HepG2 (cell line): ENCODE measurements around the gene ADH1C. TPM values are rescaled to one million over a fixed set of nuclear protein-coding genes. Genes with fewer than 3 reads are reported as not detected.

Source experiments
- ATAC-seq: fragments of 200-7000 bp; cut with Tn5 transposase; 3 replicates; pipeline ENCODE4 v1.9.1; 2020; ENCODE audit warnings: mild to moderate bottlenecking, moderate library complexity
- BruUV-seq: library from RNA; stranded (reverse); fragments of 400-500 nt; replicated peaks from 2 replicates; lab custom pipeline; 2021; lab: Mats Ljungman, UMichigan
- CTCF ChIA-PET: fragments of 300-600 bp; formaldehyde crosslinking; extraction: SDS; loops from one replicate; lab custom pipeline; 2021; ENCODE audit warnings: low total read pairs, inconsistent platforms, low intra/inter-chr PET ratio; lab: Yijun Ruan, JAX
- POLR2A ChIA-PET: fragments of 350-600 bp; sonication (Branson Sonifier 250); formaldehyde crosslinking; loops from one replicate; lab custom pipeline; 2020; ENCODE audit warnings: antibody characterized with exemption, inconsistent platforms; lab: Yijun Ruan, JAX
- DNase-seq: peaks from one replicate; pipeline ENCODE4 v3.0.0-alpha.2; 2015; ENCODE audit warnings: low spot score
- FAIRE-seq: peaks from 3 replicates; lab custom pipeline; 2011; peaks lifted over from hg19 to GRCh38; lab: Jason Lieb, UNC
- H2AFZ ChIP-seq: one replicate; pipeline ENCODE4 v1.6.1; 2011; ENCODE audit warnings: low read length, inconsistent platforms
- H3K27ac ChIP-seq: fragments of 300-600 bp; 3 replicates; pipeline ENCODE4 v1.8.0; 2011; ENCODE audit warnings: mixed run types, mild to moderate bottlenecking, mixed read lengths, low read length, inconsistent platforms; ENCODE audit not compliant: insufficient read depth; ENCODE audit errors: extremely low read length
- H3K27me3 ChIP-seq, 2 experiments: fragments of 200-600 bp in 1 of 2; 2 replicates in 1 of 2; 3 replicates in 1 of 2; pipeline versions ENCODE4 v1.6.0 to v1.8.0; 2011; ENCODE audit warnings: low read length in 2 of 2, mild to moderate bottlenecking in 2 of 2, moderate library complexity in 2 of 2, inconsistent platforms in 1 of 2; ENCODE audit not compliant: insufficient read depth in 2 of 2, control insufficient read depth in 1 of 2
- H3K36me3 ChIP-seq, 2 experiments: fragments of 200-600 bp in 1 of 2; replicated peaks in 1 of 2; 2 replicates in 1 of 2; 3 replicates in 1 of 2; pipeline versions ENCODE4 v1.5.1 to v1.8.0; 2011; ENCODE audit warnings: low read length in 2 of 2, inconsistent platforms in 1 of 2; ENCODE audit not compliant: insufficient read depth in 2 of 2, control insufficient read depth in 1 of 2
- H3K4me1 ChIP-seq: 2 replicates; pipeline ENCODE4 v1.5.1; 2012; ENCODE audit warnings: low read length, inconsistent platforms; ENCODE audit not compliant: insufficient read depth
- H3K4me2 ChIP-seq: 2 replicates; pipeline ENCODE4 v1.6.0; 2011; ENCODE audit warnings: low read depth, low read length, inconsistent platforms
- H3K4me3 ChIP-seq, 3 experiments: fragments of 200-600 bp in 1 of 3; sonication (generic), shearing (Covaris generic) in 1 of 3; replicated peaks in 1 of 3; 2 replicates each; pipeline ENCODE4 v1.5.1; 2011 to 2016; ENCODE audit warnings: low read length in 3 of 3, inconsistent platforms in 2 of 3, low read depth in 2 of 3, mild to moderate bottlenecking in 2 of 3, control low read depth in 1 of 3, mixed read lengths in 1 of 3; ENCODE audit not compliant: insufficient read depth in 1 of 3
- H3K79me2 ChIP-seq: one replicate; pipeline ENCODE4 v1.6.1; 2011; ENCODE audit warnings: low read length, inconsistent platforms; ENCODE audit not compliant: insufficient read depth
- H3K9ac ChIP-seq: 2 replicates; pipeline ENCODE4 v1.6.0; 2011; ENCODE audit warnings: mild to moderate bottlenecking, low read depth, low read length, inconsistent platforms; ENCODE audit not compliant: insufficient read depth
- H3K9me3 ChIP-seq: 2 replicates; pipeline ENCODE4 v1.5.1; 2012; ENCODE audit warnings: mild to moderate bottlenecking, low read length
- H4K20me1 ChIP-seq: 2 replicates; pipeline ENCODE4 v1.6.0; 2011; ENCODE audit warnings: inconsistent platforms, mild to moderate bottlenecking, low read length, moderate library complexity; ENCODE audit not compliant: insufficient read depth
- CAMTA2 ChIP-seq: sonication (generic); formaldehyde crosslinking; IDR thresholded peaks from 2 replicates; pipeline ENCODE4 v1.4.0; 2020; ENCODE audit warnings: mild to moderate bottlenecking, missing genetic modification reagents, borderline replicate concordance
- FOXC1 ChIP-seq: sonication (generic); formaldehyde crosslinking; IDR thresholded peaks from 2 replicates; pipeline ENCODE4 v1.8.0; 2022; ENCODE audit warnings: mild to moderate bottlenecking, missing genetic modification reagents, borderline replicate concordance
- FOXP1 ChIP-seq, 2 experiments: fragments of 450-650 bp in 1 of 2; IDR thresholded peaks; 2 replicates each; pipeline ENCODE4 v1.6.1; 2017 to 2018; ENCODE audit warnings: antibody characterized with exemption in 1 of 2
- HNF1A ChIP-seq, 2 experiments: sonication (generic) in 1 of 2; formaldehyde crosslinking in 1 of 2; IDR thresholded peaks; 2 replicates each; pipeline versions ENCODE4 v1.4.0 to v1.6.1; 2016 to 2020; ENCODE audit warnings: borderline replicate concordance in 1 of 2, low read depth in 1 of 2, mild to moderate bottlenecking in 1 of 2, missing genetic modification reagents in 1 of 2
- KDM3A ChIP-seq: IDR thresholded peaks from 2 replicates; pipeline ENCODE4 v1.6.1; 2018; ENCODE audit warnings: low read depth, missing compliant biosample characterization
- NCOA1 ChIP-seq: sonication (generic); formaldehyde crosslinking; IDR thresholded peaks from 2 replicates; pipeline ENCODE4 v1.9.0; 2021; ENCODE audit warnings: missing genetic modification reagents
- SRY ChIP-seq: sonication (generic); formaldehyde crosslinking; IDR thresholded peaks from 2 replicates; pipeline ENCODE4 v1.8.0; 2022; ENCODE audit warnings: mild to moderate bottlenecking, missing genetic modification reagents
- TBP ChIP-seq: sonication (generic); formaldehyde crosslinking; IDR thresholded peaks from 2 replicates; pipeline ENCODE4 v1.5.0; 2020; ENCODE audit warnings: missing genetic modification reagents
- THAP11 ChIP-seq: IDR thresholded peaks from 2 replicates; pipeline ENCODE4 v1.6.1; 2016; ENCODE audit warnings: missing biosample characterization, missing genetic modification reagents
- ZEB1 ChIP-seq: IDR thresholded peaks from 2 replicates; pipeline ENCODE4 v1.6.1; 2012; ENCODE audit warnings: mild to moderate bottlenecking, low read depth, inconsistent platforms; ENCODE audit not compliant: insufficient replicate concordance
- ZNF3 ChIP-seq: IDR thresholded peaks from 2 replicates; pipeline ENCODE4 v1.7.0; 2017; ENCODE audit warnings: inconsistent platforms
- ZNF407 ChIP-seq: sonication (generic); formaldehyde crosslinking; IDR thresholded peaks from one replicate; pipeline ENCODE4 v1.5.1; 2020; ENCODE audit warnings: mild to moderate bottlenecking, missing genetic modification reagents; ENCODE audit errors: not compliant biosample characterization
- WGBS: methylation state at CpG from one replicate; pipeline ENCODE4 v1.1.6; 2017; ENCODE audit warnings: low lambda C conversion rate; 5-methylcytosine and 5-hydroxymethylcytosine counted together
- in situ Hi-C: cut with HindIII; loops from 2 replicates; pipeline ENCODE4 v1.10.0; 2017; ENCODE audit warnings: low pct_unique_long_range_greater_than_20kb; ENCODE audit not compliant: extremely low pct_ligation_motif_present
- intact Hi-C: fragments of 100-400 bp; cut with micrococcal nuclease; formaldehyde crosslinking; loops from one replicate; pipeline ENCODE4 v1.10.0; 2022; ENCODE audit not compliant: unreplicated experiment
- polyA plus RNA-seq, 8 experiments: library from polyadenylated mRNA; depleted of rRNA in 3 of 8; stranded (reverse) in 7 of 8; unstranded in 1 of 8; fragments of >200 nt; fragmentation: Illumina TruSeq in 4 of 8; extraction: Trizol in 4 of 8; gene quantifications; 2 replicates each; pipeline versions ENCODE4 v1.2.1 to v1.2.3, GENCODE V29; 2011 to 2016; ENCODE audit warnings: low read depth in 4 of 8, missing spikeins in 1 of 8, mixed read lengths in 1 of 8; ENCODE audit not compliant: insufficient read depth in 1 of 8
- total RNA-seq, 5 experiments: library from RNA; depleted of rRNA; stranded (reverse); fragments of >200 nt; fragmentation: Illumina TruSeq; extraction: Trizol; gene quantifications; 2 replicates each; pipeline ENCODE4 v1.2.3, GENCODE V29; 2016; ENCODE audit warnings: low read depth in 1 of 5

Gene ADH1C
- total and polyA plus RNA-seq, 2 of the 13 experiments (the other 11 are each of a cell fraction or from before 2014, with no cell fraction given): not detected

- no TSS peak for BruUV-seq
- FAIRE-seq (no peak), DNase-seq (no peak), ATAC-seq (no peak)
- Histone ChIP-seq H4K20me1 (no peaks in the 10 kb centered on the region), H3K9ac (no peak overlapping the region), H3K9me3 (peaks cover 15% of the 10 kb centered on the region), H3K27ac (no peak overlapping the region), H3K4me3 (no peak overlapping the region), H2AFZ (no peak overlapping the region), H3K27me3 (no peaks in the 10 kb centered on the region), H3K4me2 (no peak overlapping the region), H3K79me2 (no peaks in the 10 kb centered on the region), H3K4me1 (0 out of 2 replicates have a peak, but pooled peaks cover 7% of the 10 kb centered on the region), H3K36me3 (no peaks in the 10 kb centered on the region)
- in situ Hi-C loops (no loop called here), intact Hi-C loops (no loop called here)
- ChIA-PET CTCF (no interaction called here), POLR2A (no interaction called here)
- 0% methylated on average over 1 of the region's 1 CpG for WGBS
- TF ChIP-seq TBP (no peak), ZNF407 (CRISPR knock-in tag) (no peak), KDM3A (CRISPR knock-in tag) (no peak), FOXC1 (CRISPR knock-in tag) (no peak), FOXP1 (IDR thresholded peaks at IDR 0.05) (no peak), FOXP1 (CRISPR knock-in tag; IDR thresholded peaks at IDR 0.05) (no peak), HNF1A (IDR thresholded peaks at IDR 0.05; ENCODE audit: low read depth) (no peak), HNF1A (CRISPR knock-in tag; IDR thresholded peaks at IDR 0.05; ENCODE audit: borderline replicate concordance) (no peak), CAMTA2 (CRISPR knock-in tag) (no peak), ZNF3 (CRISPR knock-in tag) (no peak), SRY (CRISPR knock-in tag) (no peak), NCOA1 (CRISPR knock-in tag) (no peak), THAP11 (CRISPR knock-in tag) (no peak), ZEB1 (no peak)
Measured at GRCh38 chr4:99323756-99324155, 28.8 kb downstream of the ADH1C start.
